Neural cell (in vitro differentiated cells): Measurements from ENCODE around the gene ARHGEF1. TPM values are rescaled to one million over a fixed set of nuclear protein-coding genes. Genes with fewer than 3 reads are reported as not detected.
"Not testable (repeated sequence)": the region's sequence is repeated elsewhere in the genome, so short reads cannot be mapped to it uniquely, and the experiment has no call there.

ENCODE experiments used
- H2AFZ ChIP-seq: fragments of 200-600, 300-800 bp; sonication (generic), shearing (Covaris generic); 2 replicates; pipeline ENCODE4 v1.6.0; 2014; ENCODE audit warnings: low read depth, mild to moderate bottlenecking, antibody characterized with exemption, low read length, moderate library complexity
- H3F3A ChIP-seq: fragments of 200-600 bp; shearing (Covaris generic); 2 replicates; pipeline ENCODE4 v1.6.1; 2016; ENCODE audit warnings: mild to moderate bottlenecking, moderate library complexity, mixed read lengths, antibody characterized with exemption, low read length; ENCODE audit not compliant: insufficient read depth, poor library complexity, severe bottlenecking
- H3K27ac ChIP-seq: fragments of 200-600, 300-800 bp; sonication (generic), shearing (Covaris generic); 2 replicates; pipeline ENCODE4 v1.5.1; 2014; ENCODE audit warnings: mild to moderate bottlenecking, low read length, moderate library complexity
- H3K27me3 ChIP-seq: fragments of 300-800, 200-600 bp; sonication (generic), shearing (Covaris generic); 2 replicates; pipeline ENCODE4 v1.6.0; 2014; ENCODE audit warnings: mild to moderate bottlenecking, low read depth, low read length, moderate library complexity; ENCODE audit not compliant: insufficient read depth
- H3K36me3 ChIP-seq: fragments of 300-800, 200-600 bp; sonication (generic), shearing (Covaris generic); 2 replicates; pipeline ENCODE4 v1.5.1; 2014; ENCODE audit warnings: mild to moderate bottlenecking, antibody characterized with exemption, low read length, moderate library complexity; ENCODE audit not compliant: insufficient read depth
- H3K4me2 ChIP-seq: fragments of 300-800, 200-600 bp; sonication (generic), shearing (Covaris generic); 2 replicates; pipeline ENCODE4 v1.6.0; 2014; ENCODE audit warnings: mild to moderate bottlenecking, low read length
- H3K4me3 ChIP-seq: fragments of 300-800, 200-600 bp; sonication (generic), shearing (Covaris generic); 2 replicates; pipeline ENCODE4 v1.5.1; 2014; ENCODE audit warnings: mild to moderate bottlenecking, low read length, moderate library complexity
- H3K79me2 ChIP-seq: fragments of 200-600 bp; shearing (Covaris generic); replicated peaks from 2 replicates; pipeline ENCODE4 v1.6.0; 2014; ENCODE audit warnings: mild to moderate bottlenecking, low read length, moderate library complexity; ENCODE audit not compliant: insufficient read depth
- H3K9ac ChIP-seq: fragments of 300-800, 200-600 bp; sonication (generic), shearing (Covaris generic); 2 replicates; pipeline ENCODE4 v1.6.1; 2016; ENCODE audit warnings: mild to moderate bottlenecking, low read length, mixed read lengths
- H3K9me2 ChIP-seq: fragments of 200-600 bp; shearing (Covaris generic); 2 replicates; pipeline ENCODE4 v1.6.1; 2016; ENCODE audit warnings: mild to moderate bottlenecking, low read length, mixed read lengths; ENCODE audit not compliant: insufficient read depth
- H3K9me3 ChIP-seq: fragments of 200-600, 300-800 bp; sonication (generic), shearing (Covaris generic); 2 replicates; pipeline ENCODE4 v1.6.1; 2016; ENCODE audit warnings: mild to moderate bottlenecking, mixed run types, low read length, moderate library complexity, mixed read lengths
- H4K20me1 ChIP-seq: fragments of 200-600 bp; shearing (Covaris generic); 2 replicates; pipeline ENCODE4 v1.6.1; 2016; ENCODE audit warnings: mild to moderate bottlenecking, mixed run types; ENCODE audit not compliant: insufficient read depth
- CTCF ChIP-seq: fragments of 450-650 bp; IDR thresholded peaks from 2 replicates; pipeline ENCODE4 v1.5.1; 2014; ENCODE audit warnings: antibody characterized with exemption, mild to moderate bottlenecking, moderate library complexity; ENCODE audit not compliant: poor library complexity, severe bottlenecking
- EP300 ChIP-seq: fragments of 450-650 bp; conservative IDR thresholded peaks from 2 replicates; pipeline ENCODE4 v1.6.1; 2014; ENCODE audit warnings: antibody characterized with exemption, mild to moderate bottlenecking, moderate library complexity; ENCODE audit not compliant: poor library complexity, severe bottlenecking
- EZH2 ChIP-seq: fragments of 200-600, 300-800 bp; shearing (Covaris generic), sonication (generic); IDR thresholded peaks from 2 replicates; pipeline ENCODE4 v1.6.1; 2014; ENCODE audit warnings: antibody characterized with exemption, low read length, borderline replicate concordance, mild to moderate bottlenecking; ENCODE audit not compliant: insufficient read depth, poor library complexity, severe bottlenecking
- MXI1 ChIP-seq: fragments of 450-650 bp; conservative IDR thresholded peaks from 2 replicates; pipeline ENCODE4 v1.6.1; 2014; ENCODE audit warnings: antibody characterized with exemption, mild to moderate bottlenecking; ENCODE audit not compliant: poor library complexity, severe bottlenecking
- POLR2AphosphoS5 ChIP-seq: IDR thresholded peaks from 2 replicates; pipeline ENCODE4 v1.6.1; 2012
- RAD21 ChIP-seq: fragments of 450-650 bp; conservative IDR thresholded peaks from 2 replicates; pipeline ENCODE4 v1.6.1; 2014; ENCODE audit warnings: antibody characterized with exemption, mild to moderate bottlenecking, moderate library complexity
- REST ChIP-seq: IDR thresholded peaks from 2 replicates; pipeline ENCODE4 v1.6.1; 2012; ENCODE audit warnings: borderline replicate concordance
- SMC3 ChIP-seq: fragments of 450-650 bp; conservative IDR thresholded peaks from 2 replicates; pipeline ENCODE4 v1.6.1; 2014; ENCODE audit warnings: antibody characterized with exemption, mild to moderate bottlenecking, moderate library complexity; ENCODE audit not compliant: poor library complexity
- polyA plus RNA-seq: library from polyadenylated mRNA; depleted of rRNA; stranded (reverse); fragments of >200 nt; gene quantifications from 2 replicates; pipeline ENCODE4 v1.2.3, GENCODE V29; 2014

Gene ARHGEF1
- polyA plus RNA-seq, 1 donor from 2014 or later: 12.0 TPM

GRCh38 chr19:41936961-41937360, 54.0 kb downstream of the ARHGEF1 start:
- no peak overlapping the region for H3K9ac ChIP-seq
- no peaks in the 10 kb centered on the region for H3K36me3 ChIP-seq
- H3F3A ChIP-seq: no peaks in the 10 kb centered on the region
- H3K79me2 ChIP-seq: no peaks in the 10 kb centered on the region
- H4K20me1 ChIP-seq: no peaks in the 10 kb centered on the region
- peaks cover 70% of the 10 kb centered on the region for H3K27me3 ChIP-seq
- H3K27ac ChIP-seq: no peak overlapping the region
- no peak overlapping the region for H2AFZ ChIP-seq
- no peaks in the 10 kb centered on the region for H3K9me2 ChIP-seq
- no peaks in the 10 kb centered on the region for H3K9me3 ChIP-seq
- no peak overlapping the region for H3K4me2 ChIP-seq
- TF ChIP-seq MXI1 (no peak), REST (no peak), POLR2AphosphoS5 (no peak), SMC3 (no peak), RAD21 (no peak)
- no peak overlapping the region for H3K4me3 ChIP-seq

GRCh38 chr19:41937525-41938468, 54.8 kb downstream of the ARHGEF1 start:
- no peak overlapping the region for H3K4me3 ChIP-seq
- H3K27ac ChIP-seq: no peak overlapping the region
- no peaks in the 10 kb centered on the region for H3F3A ChIP-seq
- no peak overlapping the region for H3K9ac ChIP-seq
- H2AFZ ChIP-seq: no peak overlapping the region
- H3K4me2 ChIP-seq: no peak overlapping the region
- peaks cover 62% of the 10 kb centered on the region for H3K27me3 ChIP-seq
- no peak for TF ChIP-seq REST
- no peak for TF ChIP-seq EZH2
- TF ChIP-seq RAD21: no peak
- no peak for TF ChIP-seq CTCF
- no peak for TF ChIP-seq EP300
- H3K79me2 ChIP-seq: no peaks in the 10 kb centered on the region
- no peaks in the 10 kb centered on the region for H3K9me2 ChIP-seq
- H3K9me3 ChIP-seq: no peaks in the 10 kb centered on the region
- H3K36me3 ChIP-seq: no peaks in the 10 kb centered on the region
- H4K20me1 ChIP-seq: no peaks in the 10 kb centered on the region

- H3K36me3 ChIP-seq, H3F3A ChIP-seq, H3K4me3 ChIP-seq, H3K4me2 ChIP-seq, H3K9me2 ChIP-seq, H4K20me1 ChIP-seq, H3K9ac ChIP-seq, H3K79me2 ChIP-seq, H3K27ac ChIP-seq, H3K9me3 ChIP-seq, H2AFZ ChIP-seq: not testable (repeated sequence)
- peaks cover 48% of the 10 kb centered on the region for H3K27me3 ChIP-seq
These were observed 56.2 kb downstream of the ARHGEF1 start for GRCh38 chr19:41939209-41939608.
